Activated B cell treated with CpG ODN at 0.5 μM for 24 hours (primary cell): Measurements from ENCODE around the gene SLC32A1. TPM values are rescaled to one million over a fixed set of nuclear protein-coding genes. Genes with fewer than 3 reads are reported as not detected.

Experiments used
- ATAC-seq: fragments of 200-7000 bp; cut with Tn5 transposase; one replicate; pipeline ENCODE4 v1.10.0; 2021; ENCODE audit warnings: low read depth, mild to moderate bottlenecking, moderate library complexity
- CTCF ChIA-PET: fragments of 350-600 bp; sonication (Branson Sonifier 250); formaldehyde crosslinking; loops from one replicate; lab custom pipeline; 2021; ENCODE audit warnings: antibody characterized with exemption; lab: Charles Lee
- POLR2A ChIA-PET: fragments of 350-600 bp; sonication (Branson Sonifier 250); formaldehyde crosslinking; loops from one replicate; lab custom pipeline; 2021; ENCODE audit warnings: antibody characterized with exemption; lab: Charles Lee
- DNase-seq: peaks from one replicate; pipeline ENCODE4 v3.0.0; 2022
- H3K27ac Mint-ChIP-seq: one replicate; pipeline ENCODE4 v1.8.0; 2020; ENCODE audit warnings: mixed read lengths
- H3K27me3 Mint-ChIP-seq: one replicate; pipeline ENCODE4 v1.8.0; 2021; ENCODE audit warnings: mixed read lengths
- H3K36me3 Mint-ChIP-seq: one replicate; pipeline ENCODE4 v1.8.0; 2021; ENCODE audit warnings: low read depth, mixed read lengths
- H3K4me1 Mint-ChIP-seq: one replicate; pipeline ENCODE4 v1.8.0; 2021; ENCODE audit warnings: mixed read lengths
- H3K4me3 Mint-ChIP-seq: one replicate; pipeline ENCODE4 v1.8.0; 2020; ENCODE audit warnings: mild to moderate bottlenecking, mixed read lengths
- H3K9me3 Mint-ChIP-seq: one replicate; pipeline ENCODE4 v1.8.0; 2020; ENCODE audit warnings: mixed read lengths
- CTCF ChIP-seq: fragments of 200-600 bp; IDR thresholded peaks from one replicate; pipeline ENCODE4 v1.8.0; 2022; ENCODE audit warnings: antibody characterized with exemption, mild to moderate bottlenecking
- intact Hi-C: fragments of 100-400 bp; cut with micrococcal nuclease; formaldehyde crosslinking; loops from one replicate; pipeline ENCODE4 v1.15.1; 2024
- total RNA-seq: library from RNA; stranded (reverse); gene quantifications from 2 replicates; pipeline ENCODE4 v1.2.3, GENCODE V29; 2022

The SLC32A1 gene
- total RNA-seq, 1 donor from 2014 or later, result not detected

DNA sequence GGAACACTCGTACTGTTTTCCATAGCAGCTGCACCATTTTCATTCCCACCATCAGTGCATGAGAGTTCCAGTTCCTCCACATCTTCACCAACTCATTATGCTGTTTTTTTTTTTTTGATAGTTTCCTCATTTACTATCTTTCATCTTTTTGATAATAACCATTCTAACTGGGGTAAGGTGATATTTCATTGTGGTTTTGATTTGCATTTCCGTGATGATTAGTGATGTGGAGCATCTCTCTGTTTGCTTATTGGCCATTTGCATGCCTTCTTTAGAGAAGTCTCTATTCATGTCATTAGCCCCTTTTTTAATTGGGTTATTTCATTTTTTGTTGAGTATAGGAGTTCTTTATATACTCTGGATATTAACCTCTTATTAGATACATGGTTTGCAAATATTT is 49.9 kb downstream of the SLC32A1 start:
- intact Hi-C loops, result no loop called here
- DNase-seq (no peak), ATAC-seq (no peak)
- Mint-ChIP-seq H3K4me3 (no peak overlapping the region), H3K36me3 (peaks cover 52% of the 10 kb centered on the region), H3K27ac (peak overlapping the region; percentile 5), H3K9me3 (peaks cover 8% of the 10 kb centered on the region), H3K4me1 (no peaks in the 10 kb centered on the region), H3K27me3 (no peaks in the 10 kb centered on the region)
- ChIA-PET CTCF (no interaction called here), POLR2A (no interaction called here)
- no peak for TF ChIP-seq CTCF

DNA sequence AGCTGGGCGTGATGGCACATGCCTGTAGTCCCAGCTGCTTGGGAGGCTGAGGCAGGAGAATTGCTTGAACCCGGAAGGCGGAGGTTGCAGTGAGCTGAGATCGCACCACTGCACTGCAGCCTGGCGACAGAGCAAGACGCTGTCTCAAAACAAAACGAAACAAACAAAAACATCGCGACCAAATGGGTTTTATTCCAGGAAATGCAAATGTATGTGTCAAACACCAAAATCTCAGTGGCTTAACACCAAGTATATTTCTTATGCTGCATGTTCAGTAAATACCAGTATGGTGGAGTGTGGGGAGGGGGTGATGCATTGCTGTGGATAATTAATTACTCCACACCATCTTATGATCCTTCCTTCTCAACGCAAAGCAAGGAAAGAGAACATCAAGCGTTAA is 52.1 kb downstream of the SLC32A1 start:
- ATAC-seq (no peak), DNase-seq (no peak)
- intact Hi-C loops, result no loop called here
- H3K36me3 Mint-ChIP-seq, result peaks cover 41% of the 10 kb centered on the region
- no peak overlapping the region for H3K4me3 Mint-ChIP-seq
- no peak for TF ChIP-seq CTCF
- peak overlapping the region; percentile 30 for H3K27ac Mint-ChIP-seq
- no peaks in the 10 kb centered on the region for H3K4me1 Mint-ChIP-seq
- peaks cover 8% of the 10 kb centered on the region for H3K9me3 Mint-ChIP-seq
- POLR2A ChIA-PET, result interaction anchor here (0.8 kb wide), 1 partner anchor 7 kb away, joined by 5 read pairs; no protein-coding TSS in a partner anchor
- CTCF ChIA-PET, result no interaction called here
- H3K27me3 Mint-ChIP-seq, result no peaks in the 10 kb centered on the region

Other genes starting within 250 kb of the SLC32A1 start
- not detected in 2 replicates for gene ADIG, start 143.3 kb upstream of the SLC32A1 start, total RNA-seq
- not detected in 2 replicates for gene ARHGAP40, start 122.7 kb upstream of the SLC32A1 start, total RNA-seq
- gene ACTR5, start 24.0 kb downstream of the SLC32A1 start, total RNA-seq, result 12.8 and 13.7 TPM in 2 replicates
- gene PPP1R16B, start 81.2 kb downstream of the SLC32A1 start, total RNA-seq, result 98.3 and 99.3 TPM in 2 replicates
- 0.93 and 1.2 TPM in 2 replicates for gene FAM83D, start 201.9 kb downstream of the SLC32A1 start, total RNA-seq
- gene DHX35, start 237.9 kb downstream of the SLC32A1 start, total RNA-seq, result 9.5 TPM in 2 replicates